Prostate gland (tissue), 2 donors: ENCODE results near the gene USP34.
A peak's percentile ranks its signal among the peaks of the same experiment; 100 is the strongest.

Experiments used
- CTCF ChIP-seq, 4 experiments: fragments of 200-600 bp in 2 of 4; fragments of 450-650 bp in 2 of 4; sonication (generic) in 2 of 4; IDR thresholded peaks; 1 replicate in 3 of 4; 2 replicates in 1 of 4; pipeline ENCODE4 v1.5.1; 2016 to 2019; ENCODE audit warnings: antibody characterized with exemption in 4 of 4, mild to moderate bottlenecking in 2 of 4, moderate library complexity in 2 of 4
- POLR2A ChIP-seq: fragments of 450-650 bp; IDR thresholded peaks from one replicate; pipeline ENCODE4 v1.6.1; 2016; ENCODE audit warnings: antibody characterized with exemption, mild to moderate bottlenecking
- POLR2AphosphoS5 ChIP-seq: sonication (generic); formaldehyde crosslinking; IDR thresholded peaks from one replicate; pipeline ENCODE4 v1.6.1; 2017; ENCODE audit warnings: antibody characterized with exemption

- TF ChIP-seq CTCF (IDR thresholded peaks at IDR 0.05) (no peak), POLR2A (no peak), POLR2AphosphoS5 (peak; percentile 52)
Measured at GRCh38 chr2:61423714-61424113, 47.2 kb downstream of the USP34 start.
